SK-N-SH (cell line): ENCODE data around the gene DNAJB6. TPM values are rescaled to one million over a fixed set of nuclear protein-coding genes. Genes with fewer than 3 reads are reported as not detected.

ENCODE experiments used
- CTCF ChIA-PET: fragments of 300-600, 350-600 bp; formaldehyde crosslinking; extraction: SDS; loops from one replicate; lab custom pipeline; 2021; lab: Yijun Ruan, JAX
- POLR2A ChIA-PET: fragments of 350-600 bp; sonication (Branson Sonifier 250); formaldehyde crosslinking; extraction: SDS; loops from one replicate; lab custom pipeline; 2020; ENCODE audit warnings: antibody characterized with exemption, inconsistent platforms; lab: Yijun Ruan, JAX
- DNase-seq: peaks from one replicate; pipeline ENCODE4 v3.0.0; 2012
- H2AFZ ChIP-seq: fragments of 200-600 bp; sonication (generic); 2 replicates; pipeline ENCODE4 v1.8.1; 2016; ENCODE audit warnings: antibody characterized with exemption, mild to moderate bottlenecking, low read depth
- H3F3A ChIP-seq: fragments of 200-600 bp; sonication (generic); replicated peaks from 2 replicates; pipeline ENCODE3; 2016; ENCODE audit warnings: antibody characterized with exemption, mild to moderate bottlenecking; ENCODE audit not compliant: insufficient read depth
- H3K27ac ChIP-seq, 2 experiments: fragments of 200-500 bp in 1 of 2; fragments of 200-600 bp in 1 of 2; sonication (Bioruptor generic) in 1 of 2; sonication (generic), shearing (Covaris generic) in 1 of 2; 2 replicates each; pipeline versions ENCODE4 v1.5.1 to v1.6.1; 2014 to 2016; ENCODE audit warnings: low read depth in 2 of 2, inconsistent platforms in 1 of 2, low read length in 1 of 2, mild to moderate bottlenecking in 1 of 2, mixed read lengths in 1 of 2
- H3K27me3 ChIP-seq: fragments of 200-600 bp; sonication (generic), shearing (Covaris generic); 2 replicates; pipeline ENCODE4 v1.6.1; 2016; ENCODE audit warnings: mixed run types; ENCODE audit not compliant: insufficient read depth
- H3K36me3 ChIP-seq, 2 experiments: fragments of 200-500 bp in 1 of 2; fragments of 200-600 bp in 1 of 2; sonication (Bioruptor generic) in 1 of 2; sonication (generic) in 1 of 2; replicated peaks in 1 of 2; 2 replicates each; pipeline versions ENCODE3 to v1.5.1; 2014 to 2016; ENCODE audit warnings: low read length in 1 of 2, mild to moderate bottlenecking in 1 of 2; ENCODE audit not compliant: insufficient read depth in 2 of 2, control insufficient read depth in 1 of 2
- H3K4me1 ChIP-seq, 2 experiments: fragments of 200-500 bp in 1 of 2; fragments of 200-600 bp in 1 of 2; sonication (Bioruptor generic) in 1 of 2; sonication (generic), shearing (Covaris generic) in 1 of 2; 2 replicates each; pipeline versions ENCODE4 v1.5.1 to v1.6.1; 2014 to 2016; ENCODE audit warnings: low read depth in 1 of 2, low read length in 1 of 2, mixed run types in 1 of 2; ENCODE audit not compliant: insufficient read depth in 2 of 2, control insufficient read depth in 1 of 2
- H3K4me2 ChIP-seq: fragments of 200-600 bp; sonication (generic), shearing (Covaris generic); 2 replicates; pipeline ENCODE4 v1.6.1; 2017; ENCODE audit warnings: mixed run types
- H3K4me3 ChIP-seq, 2 experiments: fragments of 200-500 bp in 1 of 2; fragments of 200-600 bp in 1 of 2; sonication (Bioruptor generic) in 1 of 2; sonication (generic), shearing (Covaris generic) in 1 of 2; 2 replicates each; pipeline versions ENCODE4 v1.5.1 to v1.8.1; 2014 to 2016; ENCODE audit warnings: low read depth in 2 of 2, inconsistent platforms in 1 of 2, low read length in 1 of 2, mild to moderate bottlenecking in 1 of 2, mixed read lengths in 1 of 2, moderate library complexity in 1 of 2
- H3K79me2 ChIP-seq: fragments of 200-600 bp; sonication (generic); 2 replicates; pipeline ENCODE4 v1.8.1; 2017; ENCODE audit warnings: mild to moderate bottlenecking; ENCODE audit not compliant: insufficient read depth
- H3K9ac ChIP-seq: fragments of 200-600 bp; sonication (generic); 2 replicates; pipeline ENCODE4 v1.6.1; 2017; ENCODE audit warnings: mixed run types
- H3K9me2 ChIP-seq: fragments of 200-600 bp; sonication (generic); 2 replicates; pipeline ENCODE4 v1.6.1; 2017; ENCODE audit warnings: mixed run types
- H3K9me3 ChIP-seq: fragments of 200-600 bp; sonication (generic); 2 replicates; pipeline ENCODE4 v1.6.1; 2017; ENCODE audit warnings: mixed run types, mild to moderate bottlenecking, moderate library complexity
- H4K20me1 ChIP-seq: fragments of 200-600 bp; sonication (generic); 2 replicates; pipeline ENCODE4 v1.6.1; 2017; ENCODE audit warnings: mild to moderate bottlenecking, mixed run types; ENCODE audit not compliant: insufficient read depth
- EZH2phosphoT487 ChIP-seq: fragments of 200-600 bp; sonication (generic); IDR thresholded peaks from 2 replicates; pipeline ENCODE4 v1.6.1; 2017; ENCODE audit warnings: low read depth, mixed run types, mild to moderate bottlenecking, antibody characterized with exemption, moderate library complexity, borderline replicate concordance
- FOSL2 ChIP-seq: IDR thresholded peaks from 2 replicates; pipeline ENCODE4 v1.4.0; 2012; ENCODE audit warnings: low read depth, mild to moderate bottlenecking, moderate library complexity, borderline replicate concordance
- GATA2 ChIP-seq: sonication (generic); formaldehyde crosslinking; IDR thresholded peaks from 2 replicates; pipeline ENCODE4 v1.5.0; 2020; ENCODE audit warnings: mild to moderate bottlenecking, missing genetic modification reagents
- IRF3 ChIP-seq: fragments of 150-350 bp; IDR thresholded peaks from 2 replicates; pipeline ENCODE4 v1.6.1; 2016; ENCODE audit warnings: mild to moderate bottlenecking, low read depth, low read length
- POLR2AphosphoS5 ChIP-seq: IDR thresholded peaks from 2 replicates; pipeline ENCODE4 v1.6.1; 2012; ENCODE audit warnings: low read depth, low read length
- RCOR1 ChIP-seq: fragments of 150-350 bp; IDR thresholded peaks from 2 replicates; pipeline ENCODE4 v1.6.1; 2017; ENCODE audit warnings: antibody characterized with exemption, low read length
- WGBS: methylation state at CpG from one replicate; pipeline ENCODE4 v1.1.6; 2017; ENCODE audit warnings: low lambda C conversion rate; 5-methylcytosine and 5-hydroxymethylcytosine counted together
- polyA plus RNA-seq, 3 experiments: library from polyadenylated mRNA; depleted of rRNA; stranded (reverse); fragments of >200 nt; gene quantifications; 2 replicates each; pipeline ENCODE4 v1.2.3, GENCODE V29; 2012

The DNAJB6 gene
- polyA plus RNA-seq, 1 of the 3 experiments (the other 2 are of a cell fraction) = 176 TPM

DNA sequence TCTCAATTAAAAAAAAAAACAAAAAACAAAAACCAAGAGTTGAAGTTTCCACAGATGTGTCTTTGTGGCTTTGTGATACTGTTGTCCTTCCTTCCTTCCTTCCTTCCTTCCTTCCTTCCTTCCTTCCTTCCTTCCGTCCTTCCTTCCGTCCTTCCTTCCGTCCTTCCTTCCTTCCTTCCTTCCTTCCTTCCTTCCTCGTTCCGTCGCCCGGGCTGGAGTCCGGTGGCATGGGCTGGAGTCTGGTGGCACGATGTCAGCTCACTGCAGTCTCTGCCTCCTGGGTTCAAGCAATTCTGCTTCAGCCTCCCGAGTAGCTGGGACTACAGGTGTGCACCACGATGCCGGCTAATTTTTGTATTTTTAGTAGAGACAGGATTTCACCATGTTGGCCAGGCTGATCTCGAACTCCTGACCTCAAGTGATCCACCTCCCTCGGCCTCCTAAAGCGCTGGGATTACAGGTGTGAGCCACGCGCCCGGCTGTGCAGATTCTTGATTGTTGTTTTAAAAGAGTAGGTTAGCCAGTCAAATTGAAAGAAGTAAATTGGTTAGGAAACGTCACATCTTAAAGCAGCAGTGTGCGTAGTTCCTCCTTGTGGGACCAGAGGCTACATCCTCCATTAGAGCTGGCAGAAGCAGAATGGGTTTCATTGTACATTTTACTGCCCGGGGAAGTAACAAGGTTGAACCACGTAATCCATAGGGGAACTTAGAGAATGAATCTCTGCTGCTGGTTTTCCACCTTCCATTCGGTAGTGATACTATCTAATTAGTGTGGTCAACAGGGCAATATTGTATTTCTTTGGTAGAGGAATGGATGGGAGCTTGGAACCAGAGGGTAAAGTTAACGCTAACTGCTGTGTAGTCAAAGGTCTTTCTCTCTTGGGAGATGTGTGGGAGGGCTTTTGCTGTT, 20.6 kb downstream of the DNAJB6 start:
- WGBS = 93% methylated on average over 24 of the region's 24 CpGs

GRCh38 chr7:157358041-157358752, 21.4 kb downstream of the DNAJB6 start:
- peaks cover 13 to 32% of the 10 kb centered on the region in 2 experiments for H3K4me1 ChIP-seq
- no peak overlapping the region for H3K4me3 ChIP-seq
- WGBS = 95% methylated on average over 13 of the region's 13 CpGs
- H2AFZ ChIP-seq = no peak overlapping the region
- no peak overlapping the region; a peak in 1 of 4 replicates for H3K27ac ChIP-seq
- no peak for TF ChIP-seq RCOR1
- no peaks in the 10 kb centered on the region for H3K9me2 ChIP-seq
- ChIA-PET CTCF (interaction anchor here (0.9 to 5.1 kb wide), 6 partner anchors 14 to 84 kb away, joined by 3 to 36 read pairs (median 5); no protein-coding TSS in a partner anchor), POLR2A (no interaction called here)
- peaks cover 100% of the 10 kb centered on the region for H3K79me2 ChIP-seq
- no peaks in the 10 kb centered on the region for H3K9me3 ChIP-seq
- H3K9ac ChIP-seq = no peak overlapping the region
- peaks cover 9% of the 10 kb centered on the region for H3F3A ChIP-seq
- peaks cover 35 to 48% of the 10 kb centered on the region in 2 experiments for H3K36me3 ChIP-seq
- H3K4me2 ChIP-seq = no peak overlapping the region
- DNase-seq = no peak
- peaks cover 100% of the 10 kb centered on the region for H4K20me1 ChIP-seq
- H3K27me3 ChIP-seq = no peaks in the 10 kb centered on the region

More for the DNA sequence above, 20.6 kb downstream of the DNAJB6 start:
- Histone ChIP-seq H3K9me2 (no peaks in the 10 kb centered on the region), H3K9ac (no peak overlapping the region), H3K4me3 (no peak overlapping the region), H3K4me2 (no peak overlapping the region), H3K4me1 (peaks cover 13 to 36% of the 10 kb centered on the region in 2 experiments), H3K9me3 (no peaks in the 10 kb centered on the region), H3F3A (peaks cover 9% of the 10 kb centered on the region), H3K36me3 (peaks cover 29 to 40% of the 10 kb centered on the region in 2 experiments), H3K27me3 (no peaks in the 10 kb centered on the region), H2AFZ (no peak overlapping the region), H4K20me1 (peaks cover 100% of the 10 kb centered on the region), H3K27ac (no peak overlapping the region; a peak in 1 of 4 replicates), H3K79me2 (peaks cover 100% of the 10 kb centered on the region)
- CTCF ChIA-PET = interaction anchor here (0.9 to 5.5 kb wide), 7 partner anchors 13 to 83 kb away, joined by 3 to 36 read pairs (median 6); no protein-coding TSS in a partner anchor
- POLR2A ChIA-PET = no interaction called here
- TF ChIP-seq POLR2AphosphoS5 (no peak), IRF3 (no peak), EZH2phosphoT487 (no peak), GATA2 (CRISPR knock-in tag) (no peak), FOSL2 (no peak)
- no peak for DNase-seq

DNA sequence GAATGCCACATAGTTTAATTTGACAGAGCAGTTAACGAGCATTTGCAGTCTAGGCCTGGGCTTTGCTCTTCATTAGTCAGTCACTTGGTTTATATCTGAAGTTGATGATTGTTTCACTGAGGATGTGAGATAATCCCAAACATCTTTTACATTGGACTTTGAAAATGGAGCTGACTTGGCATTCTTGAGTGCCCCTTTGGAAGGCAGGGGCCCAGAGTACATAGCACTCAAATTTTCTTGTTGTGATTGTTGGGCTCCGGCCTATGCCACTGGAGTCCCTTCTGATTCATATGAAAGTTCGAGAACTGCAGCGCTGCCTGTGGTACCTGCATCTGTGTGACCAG, 21.9 kb downstream of the DNAJB6 start:
- Histone ChIP-seq H3F3A (peaks cover 7% of the 10 kb centered on the region), H3K27me3 (no peaks in the 10 kb centered on the region), H3K79me2 (peaks cover 100% of the 10 kb centered on the region), H2AFZ (no peak overlapping the region), H3K4me3 (no peak overlapping the region), H4K20me1 (peaks cover 100% of the 10 kb centered on the region), H3K9ac (no peak overlapping the region), H3K9me2 (no peaks in the 10 kb centered on the region), H3K9me3 (no peaks in the 10 kb centered on the region), H3K27ac (no peak overlapping the region), H3K36me3 (peaks cover 40 to 53% of the 10 kb centered on the region in 2 experiments), H3K4me1 (peaks cover 13 to 30% of the 10 kb centered on the region in 2 experiments), H3K4me2 (no peak overlapping the region)
- ChIA-PET CTCF (interaction anchor here (0.9 to 5.1 kb wide), 7 partner anchors 9 to 84 kb away, joined by 3 to 36 read pairs (median 4); no protein-coding TSS in a partner anchor), POLR2A (no interaction called here)
- 79% methylated on average over 4 of the region's 4 CpGs for WGBS
- no peak for TF ChIP-seq POLR2AphosphoS5
- DNase-seq = no peak
